GM12873 (cell line): Measurements from ENCODE around the gene TCAP.

Experiments used
- TF ChIP-seq, protein P1 (sequence below): IDR thresholded peaks from 2 replicates; pipeline ENCODE4 v1.5.1; 2012; ENCODE audit warnings: low read depth, mild to moderate bottlenecking, moderate library complexity, low read length, control low read depth; ENCODE audit not compliant: insufficient read depth; ENCODE audit errors: missing control alignments

Gene TCAP

DNA sequence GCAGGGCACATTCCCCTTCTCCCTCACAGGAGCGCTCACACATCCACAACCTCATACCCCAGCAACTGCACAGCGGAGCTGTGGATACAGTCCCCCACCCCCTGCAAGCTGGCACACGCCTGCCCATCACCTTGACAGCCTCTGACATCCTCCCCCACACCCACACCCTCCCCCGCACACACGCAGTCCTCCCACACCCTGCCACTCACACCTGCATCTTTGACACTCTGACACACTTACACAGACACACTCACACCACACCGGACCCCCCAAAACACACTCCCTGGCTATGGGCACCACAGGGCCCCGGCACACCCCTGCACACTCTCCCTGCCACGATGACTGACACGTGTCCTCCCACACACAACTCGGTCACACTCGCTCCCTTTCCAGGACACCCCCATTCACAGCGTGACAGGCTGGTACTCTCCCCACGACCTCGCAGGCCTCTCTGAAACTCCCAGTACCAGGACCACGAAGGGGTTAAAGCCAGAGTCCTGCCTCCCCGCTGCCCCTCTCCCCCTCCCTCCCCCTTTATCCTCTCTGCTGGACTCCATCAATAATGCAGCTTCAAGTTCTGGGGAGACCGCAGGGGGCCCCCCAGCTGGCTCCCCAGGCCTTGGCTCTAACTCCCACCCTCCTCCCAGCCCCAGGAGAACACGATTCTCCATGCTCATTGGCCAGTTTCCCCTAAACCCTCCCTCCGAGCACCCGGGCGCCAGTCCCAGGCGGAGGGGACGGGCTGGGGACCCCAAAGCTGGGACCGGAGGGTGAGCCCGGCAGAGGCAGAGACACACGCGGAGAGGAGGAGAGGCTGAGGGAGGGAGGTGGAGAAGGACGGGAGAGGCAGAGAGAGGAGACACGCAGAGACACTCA lies 38.7 kb upstream of the TCAP start, which contains the start of gene PPP1R1B:
PPP1R1B (plus strand) TSS at position 782 of the 876 bp plus-strand sequence. CDS start 441 bp downstream, outside the sequence.
- TF ChIP-seq, protein P1, sequence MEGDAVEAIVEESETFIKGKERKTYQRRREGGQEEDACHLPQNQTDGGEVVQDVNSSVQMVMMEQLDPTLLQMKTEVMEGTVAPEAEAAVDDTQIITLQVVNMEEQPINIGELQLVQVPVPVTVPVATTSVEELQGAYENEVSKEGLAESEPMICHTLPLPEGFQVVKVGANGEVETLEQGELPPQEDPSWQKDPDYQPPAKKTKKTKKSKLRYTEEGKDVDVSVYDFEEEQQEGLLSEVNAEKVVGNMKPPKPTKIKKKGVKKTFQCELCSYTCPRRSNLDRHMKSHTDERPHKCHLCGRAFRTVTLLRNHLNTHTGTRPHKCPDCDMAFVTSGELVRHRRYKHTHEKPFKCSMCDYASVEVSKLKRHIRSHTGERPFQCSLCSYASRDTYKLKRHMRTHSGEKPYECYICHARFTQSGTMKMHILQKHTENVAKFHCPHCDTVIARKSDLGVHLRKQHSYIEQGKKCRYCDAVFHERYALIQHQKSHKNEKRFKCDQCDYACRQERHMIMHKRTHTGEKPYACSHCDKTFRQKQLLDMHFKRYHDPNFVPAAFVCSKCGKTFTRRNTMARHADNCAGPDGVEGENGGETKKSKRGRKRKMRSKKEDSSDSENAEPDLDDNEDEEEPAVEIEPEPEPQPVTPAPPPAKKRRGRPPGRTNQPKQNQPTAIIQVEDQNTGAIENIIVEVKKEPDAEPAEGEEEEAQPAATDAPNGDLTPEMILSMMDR: no peak

DNA sequence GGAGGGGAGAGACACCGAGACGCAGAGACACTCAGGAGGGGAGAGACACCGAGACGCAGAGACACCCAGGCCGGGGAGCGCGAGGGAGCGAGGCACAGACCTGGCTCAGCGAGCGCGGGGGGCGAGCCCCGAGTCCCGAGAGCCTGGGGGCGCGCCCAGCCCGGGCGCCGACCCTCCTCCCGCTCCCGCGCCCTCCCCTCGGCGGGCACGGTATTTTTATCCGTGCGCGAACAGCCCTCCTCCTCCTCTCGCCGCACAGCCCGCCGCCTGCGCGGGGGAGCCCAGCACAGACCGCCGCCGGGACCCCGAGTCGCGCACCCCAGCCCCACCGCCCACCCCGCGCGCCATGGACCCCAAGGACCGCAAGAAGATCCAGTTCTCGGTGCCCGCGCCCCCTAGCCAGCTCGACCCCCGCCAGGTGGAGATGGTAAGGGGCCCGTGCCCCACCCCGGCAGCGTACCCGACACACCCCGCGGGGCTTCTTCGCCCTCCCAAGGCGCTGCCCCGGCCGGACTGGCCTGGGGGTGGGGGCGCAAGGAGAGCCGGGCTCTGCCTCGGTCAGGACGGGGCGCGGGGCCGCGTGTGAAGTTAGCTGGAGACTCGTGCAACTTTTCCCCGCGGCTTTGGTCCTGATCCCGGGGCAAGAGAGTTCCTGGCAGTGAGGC lies 38.0 kb upstream of the TCAP start:
- TF ChIP-seq, protein P1: no peak

DNA sequence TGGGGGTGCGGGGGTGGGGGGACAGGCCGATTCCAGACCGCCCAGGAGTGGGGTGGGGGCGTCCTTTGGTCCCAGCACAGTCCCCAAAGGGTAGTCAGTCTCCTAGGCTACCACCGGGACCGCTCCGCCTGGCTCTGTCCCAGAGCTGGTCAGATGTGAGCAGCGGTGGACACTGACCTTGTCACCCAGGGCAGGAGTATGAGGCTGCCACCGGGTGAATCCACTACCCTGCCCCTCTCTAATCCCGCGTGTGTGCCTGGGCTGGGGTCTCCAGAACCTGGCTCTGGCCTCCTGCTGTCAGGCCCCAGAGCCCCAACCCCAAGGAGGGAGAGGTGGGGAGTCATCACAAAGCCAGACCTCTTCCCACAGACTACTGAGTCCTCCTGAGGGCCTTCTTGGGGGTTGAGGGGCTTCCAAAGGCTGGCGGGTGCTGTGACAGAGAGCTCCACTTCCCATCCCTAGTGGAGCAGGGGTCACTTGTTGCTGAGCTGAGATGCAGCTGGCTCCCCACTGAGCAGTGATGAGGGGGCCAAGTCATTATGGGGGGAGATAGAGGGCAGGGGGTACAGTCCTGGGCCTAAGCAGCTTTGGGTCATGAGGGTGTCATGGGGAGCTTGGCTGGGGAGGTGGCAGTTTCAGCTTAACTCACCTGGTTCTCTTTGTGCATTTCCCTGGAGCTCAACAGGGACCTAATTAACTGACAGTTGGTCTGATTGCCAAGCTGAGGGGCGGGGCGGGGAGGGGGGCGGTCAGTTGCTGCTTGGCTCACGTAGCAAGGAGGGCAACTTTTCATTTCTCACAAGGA lies 37.2 kb upstream of the TCAP start:
- TF ChIP-seq, protein P1: no peak

DNA sequence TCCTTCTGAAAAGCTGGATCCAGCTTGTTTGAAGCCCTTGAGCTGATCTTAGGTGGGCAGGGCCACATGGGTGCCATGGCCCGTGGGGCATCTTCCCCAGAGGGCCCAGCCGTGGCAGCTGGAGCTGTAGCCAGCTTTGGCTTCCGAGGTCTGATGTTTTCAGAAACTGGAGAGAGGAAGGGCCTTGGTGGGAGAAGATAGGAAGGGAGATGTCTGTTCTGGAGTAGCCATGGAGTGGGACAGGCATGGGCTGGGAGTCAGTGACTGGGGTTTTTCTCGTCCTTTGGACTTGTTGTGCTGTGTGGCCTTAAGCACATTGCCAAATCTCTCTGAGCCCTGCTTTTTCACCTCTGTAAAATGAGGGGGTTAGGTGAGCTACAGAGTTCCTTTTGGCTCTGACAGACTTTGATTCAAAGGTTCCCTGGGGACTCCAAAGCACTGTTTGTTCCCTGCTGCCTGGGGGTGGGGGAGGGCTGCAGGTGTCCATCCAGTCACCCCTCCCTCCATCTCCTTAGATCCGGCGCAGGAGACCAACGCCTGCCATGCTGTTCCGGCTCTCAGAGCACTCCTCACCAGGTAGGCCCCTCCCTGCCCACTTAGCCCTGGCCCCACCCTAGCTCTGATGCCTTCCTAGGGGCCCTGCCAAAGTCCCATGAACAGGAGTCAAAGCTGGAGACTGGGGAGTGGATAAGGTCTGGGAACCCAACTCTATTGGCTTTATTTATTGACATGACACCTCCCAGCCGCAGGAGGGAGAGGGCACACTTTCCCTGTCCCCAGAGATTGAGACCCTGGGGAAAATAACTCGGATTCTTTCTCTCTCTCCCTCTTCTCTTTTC lies 36.3 kb upstream of the TCAP start:
- TF ChIP-seq, protein P1: no peak

DNA sequence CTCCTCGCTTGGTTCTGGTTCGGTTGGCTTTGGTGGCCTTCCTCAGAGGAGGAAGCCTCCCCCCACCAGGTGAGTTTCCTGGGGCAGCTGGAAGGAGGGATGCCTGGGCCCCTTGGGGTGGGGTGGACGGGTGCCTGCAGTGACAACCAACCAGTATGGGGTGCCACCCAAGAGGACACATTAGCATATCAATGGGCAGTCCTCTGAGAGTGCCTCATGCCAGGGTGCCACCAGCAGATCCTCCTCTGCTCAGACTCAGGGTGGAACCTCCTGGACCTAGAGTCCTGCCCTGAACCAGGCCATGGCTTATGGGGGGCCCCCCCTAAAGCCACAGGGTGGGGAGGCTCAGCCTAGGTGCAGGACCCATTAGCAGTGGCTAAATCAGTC lies 35.7 kb upstream of the TCAP start:
- TF ChIP-seq, protein P1: no peak

DNA sequence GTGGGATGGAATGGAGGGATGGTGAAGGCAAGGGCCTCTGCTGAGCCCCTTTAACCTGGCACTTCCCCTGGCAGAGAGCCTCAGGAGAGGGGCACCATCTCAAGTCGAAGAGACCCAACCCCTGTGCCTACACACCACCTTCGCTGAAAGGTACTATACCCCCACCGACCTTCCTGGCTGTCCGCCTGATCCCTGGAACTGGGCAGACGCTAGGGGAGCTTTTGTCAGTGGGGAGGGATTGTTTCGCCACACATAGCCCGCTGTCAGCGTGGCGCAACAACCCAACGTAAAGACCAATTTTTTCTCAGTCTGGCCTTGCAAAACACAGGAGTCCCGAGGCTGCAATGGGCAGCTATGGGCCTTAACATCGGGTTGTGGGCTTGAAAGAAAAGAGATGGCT lies 35.3 kb upstream of the TCAP start:
- TF ChIP-seq, protein P1: no peak
